ENCODE results near the gene SDK1. TPM values are rescaled to one million over a fixed set of nuclear protein-coding genes. Genes with fewer than 3 reads are reported as not detected.

Gene SDK1
- total RNA-seq, 4 donors from 2014 or later: 1.2 to 1.8 (median 1.5) TPM

DNA sequence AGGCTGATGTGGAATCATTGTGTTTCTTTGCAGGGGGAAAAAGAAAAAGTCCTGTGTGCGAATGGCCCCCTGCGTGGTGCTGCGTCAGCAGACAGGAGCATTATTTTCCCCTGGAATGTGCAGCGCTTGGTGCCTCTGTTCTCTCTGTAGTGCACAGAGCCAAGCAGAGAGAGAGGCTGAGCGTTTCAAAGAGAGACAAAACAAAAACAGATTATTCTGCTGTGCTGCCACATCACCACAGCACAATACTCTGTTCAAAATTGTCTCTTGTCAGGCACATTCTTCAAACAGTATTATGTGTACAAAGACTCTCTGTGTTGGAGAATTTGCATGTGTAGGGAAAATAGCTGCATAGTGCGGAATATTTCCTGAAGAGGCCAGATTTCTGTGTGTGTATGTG lies 609.0 kb downstream of the SDK1 start:
- intact Hi-C loops (cut with DNase I; ENCODE audit: low total_unique reads): no loop called here
- TF ChIP-seq, protein P1, sequence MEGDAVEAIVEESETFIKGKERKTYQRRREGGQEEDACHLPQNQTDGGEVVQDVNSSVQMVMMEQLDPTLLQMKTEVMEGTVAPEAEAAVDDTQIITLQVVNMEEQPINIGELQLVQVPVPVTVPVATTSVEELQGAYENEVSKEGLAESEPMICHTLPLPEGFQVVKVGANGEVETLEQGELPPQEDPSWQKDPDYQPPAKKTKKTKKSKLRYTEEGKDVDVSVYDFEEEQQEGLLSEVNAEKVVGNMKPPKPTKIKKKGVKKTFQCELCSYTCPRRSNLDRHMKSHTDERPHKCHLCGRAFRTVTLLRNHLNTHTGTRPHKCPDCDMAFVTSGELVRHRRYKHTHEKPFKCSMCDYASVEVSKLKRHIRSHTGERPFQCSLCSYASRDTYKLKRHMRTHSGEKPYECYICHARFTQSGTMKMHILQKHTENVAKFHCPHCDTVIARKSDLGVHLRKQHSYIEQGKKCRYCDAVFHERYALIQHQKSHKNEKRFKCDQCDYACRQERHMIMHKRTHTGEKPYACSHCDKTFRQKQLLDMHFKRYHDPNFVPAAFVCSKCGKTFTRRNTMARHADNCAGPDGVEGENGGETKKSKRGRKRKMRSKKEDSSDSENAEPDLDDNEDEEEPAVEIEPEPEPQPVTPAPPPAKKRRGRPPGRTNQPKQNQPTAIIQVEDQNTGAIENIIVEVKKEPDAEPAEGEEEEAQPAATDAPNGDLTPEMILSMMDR (IDR thresholded peaks at IDR 0.05 in 4 of 5, conservative IDR thresholded peaks at IDR 0.05 in 1 of 5): no peak
- TF ChIP-seq POLR2A (IDR thresholded peaks at IDR 0.05): no peak
- ATAC-seq (no peak), DNase-seq (no peak)
- Histone ChIP-seq H3K27me3 (no peaks in the 10 kb centered on the region), H3K4me3 (no peak overlapping the region), H3K27ac (no peak overlapping the region), H3K36me3 (no peaks in the 10 kb centered on the region), H3K9me3 (no peaks in the 10 kb centered on the region), H3K4me1 (no peaks in the 10 kb centered on the region)
- in situ Hi-C loops (cut with MboI; ENCODE audit: low sequenced_read_pairs in 4 of 4): no loop called here

DNA sequence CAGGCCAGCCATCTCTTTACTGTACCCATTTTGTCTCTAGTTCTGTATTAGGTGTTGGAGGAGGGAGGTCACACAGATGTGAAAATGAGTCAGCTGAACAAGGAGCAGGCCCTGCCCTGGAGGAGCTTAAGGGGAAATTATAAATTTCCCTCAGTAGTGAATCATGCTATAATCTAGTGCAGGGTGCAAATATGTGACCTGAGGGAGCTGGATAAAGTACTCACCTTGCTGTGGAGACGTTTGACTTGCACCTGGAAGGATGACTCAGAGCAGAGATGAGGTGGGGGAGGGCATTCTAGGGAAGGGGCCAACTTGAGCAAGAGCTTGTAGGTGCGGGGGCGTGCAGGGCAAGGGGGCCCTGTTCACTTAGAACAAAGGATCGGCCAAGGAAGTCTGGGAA lies 610.6 kb downstream of the SDK1 start:
- Histone ChIP-seq H3K9me3 (no peaks in the 10 kb centered on the region), H3K27me3 (no peaks in the 10 kb centered on the region), H3K36me3 (no peaks in the 10 kb centered on the region), H3K4me1 (no peaks in the 10 kb centered on the region), H3K4me3 (no peak overlapping the region), H3K27ac (no peak overlapping the region)
- no peak for ATAC-seq
- TF ChIP-seq, protein P1 (IDR thresholded peaks at IDR 0.05 in 4 of 5, conservative IDR thresholded peaks at IDR 0.05 in 1 of 5): no peak
- TF ChIP-seq POLR2A (IDR thresholded peaks at IDR 0.05): no peak
- in situ Hi-C loops (cut with MboI; ENCODE audit: low sequenced_read_pairs in 4 of 4) (no loop called here), intact Hi-C loops (cut with DNase I; ENCODE audit: low total_unique reads) (no loop called here)
- no peak for DNase-seq

DNA sequence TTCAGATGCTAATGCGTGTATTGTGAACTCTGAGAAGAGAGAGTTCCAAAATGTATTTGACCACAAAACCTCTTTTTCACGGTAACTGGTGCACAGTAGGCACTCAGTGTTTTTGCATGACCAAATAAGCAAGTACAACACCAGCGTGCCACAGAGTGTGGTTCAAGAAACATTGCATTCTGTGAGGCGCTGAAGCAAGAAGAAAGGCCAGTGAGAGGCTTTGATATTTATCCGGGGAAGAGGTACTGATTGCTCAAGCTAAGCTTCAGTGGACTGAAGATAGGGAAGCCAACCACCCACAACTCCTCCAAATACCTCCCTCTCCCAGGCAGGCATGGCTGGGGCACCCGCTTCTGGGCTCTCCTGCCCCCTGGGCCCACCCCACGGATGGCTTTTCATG lies 611.2 kb downstream of the SDK1 start:
- TF ChIP-seq POLR2A (IDR thresholded peaks at IDR 0.05): no peak
- TF ChIP-seq, protein P1 (IDR thresholded peaks at IDR 0.05 in 4 of 5, conservative IDR thresholded peaks at IDR 0.05 in 1 of 5): no peak
- intact Hi-C loops (cut with DNase I; ENCODE audit: low total_unique reads) (no loop called here), in situ Hi-C loops (cut with MboI; ENCODE audit: low sequenced_read_pairs in 4 of 4) (no loop called here)
- no peak overlapping the region for H3K4me3 ChIP-seq
- no peaks in the 10 kb centered on the region for H3K36me3 ChIP-seq
- ATAC-seq (no peak), DNase-seq (no peak)
- no peak overlapping the region for H3K27ac ChIP-seq
- no peaks in the 10 kb centered on the region for H3K27me3 ChIP-seq
- H3K9me3 ChIP-seq: no peaks in the 10 kb centered on the region
- no peaks in the 10 kb centered on the region for H3K4me1 ChIP-seq

DNA sequence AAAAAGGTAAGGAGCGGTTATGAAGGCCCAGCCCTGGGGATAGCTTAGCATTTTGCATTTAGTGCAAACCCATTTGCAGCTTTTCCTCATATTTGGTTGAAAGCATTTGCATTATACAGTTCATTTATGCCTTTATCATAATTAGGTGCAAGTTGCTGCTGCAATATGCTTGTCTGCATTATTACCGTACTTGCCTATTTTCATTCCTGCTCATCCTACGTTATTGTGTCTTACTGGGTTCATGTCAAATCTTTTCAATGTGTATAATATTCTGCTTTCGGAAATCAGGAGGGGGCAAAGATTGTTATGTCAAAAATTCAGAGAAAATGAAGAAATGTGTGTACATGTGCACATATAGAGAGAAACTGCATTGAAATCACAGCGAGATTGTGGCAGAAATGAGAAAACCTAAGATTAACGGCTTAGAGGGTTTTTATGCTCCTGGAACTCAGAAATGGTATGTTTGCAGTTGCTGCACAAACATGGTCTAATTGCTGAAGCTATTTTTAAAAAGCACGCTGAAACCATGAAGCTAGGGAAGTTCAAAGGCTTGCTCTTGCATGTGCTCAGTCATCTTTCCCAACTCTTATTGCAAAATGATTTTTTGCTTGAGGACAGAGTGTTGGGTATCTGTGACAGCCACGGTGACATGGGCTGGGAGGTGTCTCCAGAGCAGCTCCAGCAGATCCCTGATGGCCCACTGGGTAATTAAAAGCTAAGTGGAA lies 613.2 kb downstream of the SDK1 start:
- Histone ChIP-seq H3K27me3 (no peaks in the 10 kb centered on the region), H3K36me3 (no peaks in the 10 kb centered on the region), H3K4me1 (no peaks in the 10 kb centered on the region), H3K27ac (no peak overlapping the region), H3K4me3 (no peak overlapping the region), H3K9me3 (no peaks in the 10 kb centered on the region)
- DNase-seq (no peak), ATAC-seq (peak; percentile 30 to 58)
- in situ Hi-C loops (cut with MboI; ENCODE audit: low sequenced_read_pairs in 4 of 4): no loop called here
- intact Hi-C loops (cut with DNase I; ENCODE audit: low total_unique reads): no loop called here
- TF ChIP-seq POLR2A (IDR thresholded peaks at IDR 0.05): no peak
- TF ChIP-seq, protein P1 (IDR thresholded peaks at IDR 0.05 in 4 of 5, conservative IDR thresholded peaks at IDR 0.05 in 1 of 5): no peak
